DND-41 (cell line): ENCODE results near the gene ALDH1A1.

ENCODE experiments used
- ATAC-seq: fragments of 200-7000 bp; cut with Tn5 transposase; 3 replicates; pipeline ENCODE4 v1.9.1; 2021; ENCODE audit warnings: low read depth; ENCODE audit not compliant: insufficient read depth
- DNase-seq: peaks from one replicate; pipeline ENCODE4 v3.0.0-alpha.2; 2020
- H2AFZ ChIP-seq: 2 replicates; pipeline ENCODE4 v1.6.0; 2012; ENCODE audit warnings: low read depth, low read length
- H3K27ac ChIP-seq: 2 replicates; pipeline ENCODE4 v1.5.1; 2012; ENCODE audit warnings: low read length, inconsistent platforms
- H3K27me3 ChIP-seq: fragments of 200-600 bp; sonication (generic); 2 replicates; pipeline ENCODE4 v1.6.0; 2012; ENCODE audit warnings: low read length, mild to moderate bottlenecking, inconsistent platforms; ENCODE audit not compliant: insufficient read depth, poor library complexity
- H3K36me3 ChIP-seq: 2 replicates; pipeline ENCODE4 v1.5.1; 2012; ENCODE audit warnings: low read length, inconsistent platforms; ENCODE audit not compliant: insufficient read depth
- H3K4me1 ChIP-seq: 2 replicates; pipeline ENCODE4 v1.5.1; 2012; ENCODE audit warnings: mild to moderate bottlenecking, low read length; ENCODE audit not compliant: insufficient read depth
- H3K4me2 ChIP-seq: 2 replicates; pipeline ENCODE4 v1.6.0; 2012; ENCODE audit warnings: mild to moderate bottlenecking, moderate library complexity, low read length, inconsistent platforms; ENCODE audit not compliant: insufficient read depth
- H3K4me3 ChIP-seq, 2 experiments: fragments of 200-600 bp in 1 of 2; shearing (Covaris generic) in 1 of 2; 2 replicates each; pipeline ENCODE4 v1.5.1; 2012 to 2016; ENCODE audit warnings: inconsistent platforms in 2 of 2, low read length in 2 of 2, mild to moderate bottlenecking in 2 of 2, low read depth in 1 of 2, moderate library complexity in 1 of 2
- H3K79me2 ChIP-seq: 2 replicates; pipeline ENCODE4 v1.6.0; 2012; ENCODE audit warnings: low read length, inconsistent platforms; ENCODE audit not compliant: insufficient read depth
- H3K9ac ChIP-seq: 2 replicates; pipeline ENCODE4 v1.6.0; 2012; ENCODE audit warnings: low read depth, mild to moderate bottlenecking, inconsistent platforms, low read length, moderate library complexity
- H3K9me3 ChIP-seq: 2 replicates; pipeline ENCODE4 v1.5.1; 2012; ENCODE audit warnings: low read length, moderate library complexity, mild to moderate bottlenecking, inconsistent platforms; ENCODE audit not compliant: insufficient read depth, severe bottlenecking
- H4K20me1 ChIP-seq: 2 replicates; pipeline ENCODE4 v1.6.0; 2012; ENCODE audit warnings: low read length; ENCODE audit not compliant: insufficient read depth
- EZH2 ChIP-seq: IDR thresholded peaks from 3 replicates; pipeline ENCODE4 v1.6.1; 2012; ENCODE audit warnings: borderline replicate concordance, low read depth, mild to moderate bottlenecking, moderate library complexity, low read length, inconsistent platforms; ENCODE audit not compliant: severe bottlenecking
- TF ChIP-seq, protein P1 (sequence below): IDR thresholded peaks from 2 replicates; pipeline ENCODE4 v1.5.1; 2012; ENCODE audit warnings: borderline replicate concordance, low read length, moderate library complexity, mild to moderate bottlenecking; ENCODE audit not compliant: poor library complexity, severe bottlenecking; ENCODE audit errors: extremely low read depth

The ALDH1A1 gene

DNA sequence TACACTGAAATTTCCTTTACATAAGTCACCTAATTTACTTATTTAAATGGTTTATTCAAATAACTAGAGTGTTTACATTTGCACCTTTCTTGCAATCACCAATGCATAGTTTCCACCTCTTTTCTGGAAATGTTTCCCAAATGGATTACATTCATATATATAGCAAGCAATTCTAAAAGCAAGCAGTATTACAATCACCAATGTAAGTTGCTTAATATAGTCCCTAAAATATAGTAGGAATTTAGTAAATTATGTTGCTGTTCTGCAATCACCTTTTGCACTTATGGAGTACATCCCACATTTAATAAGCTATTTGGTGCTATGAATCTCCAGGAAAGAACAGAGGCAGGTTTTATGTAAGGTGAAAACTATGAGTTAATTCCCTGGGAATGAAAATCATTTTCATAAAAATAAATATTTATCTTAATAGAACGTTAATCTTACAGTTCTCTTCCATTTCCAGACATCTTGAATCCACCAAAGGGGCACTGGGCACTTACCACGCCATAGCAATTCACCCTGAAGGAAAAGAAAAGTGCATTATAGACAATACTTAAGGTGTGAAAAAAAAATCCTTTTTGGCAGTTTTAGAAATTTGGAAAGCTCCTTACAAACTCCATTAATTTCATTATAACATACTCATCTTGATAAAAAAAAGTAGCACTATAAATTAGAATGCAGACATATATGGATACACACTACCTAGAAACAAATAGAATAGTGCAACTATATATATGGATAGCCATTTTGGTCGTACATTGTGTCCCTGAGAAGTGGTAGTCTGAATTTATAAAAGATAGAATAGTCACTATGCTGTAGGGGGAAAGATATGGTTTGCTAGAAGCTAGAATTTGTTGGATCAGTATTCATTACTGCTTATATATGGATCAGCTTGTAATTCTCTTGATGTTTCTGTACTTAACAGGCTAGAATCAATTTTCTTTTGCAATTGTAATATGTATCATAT is 47.1 kb downstream of the ALDH1A1 start:
- no peaks in the 10 kb centered on the region for H3K79me2 ChIP-seq
- no peak overlapping the region for H2AFZ ChIP-seq
- no peak for DNase-seq
- H3K9me3 ChIP-seq: no peaks in the 10 kb centered on the region
- ATAC-seq: no peak
- H3K27me3 ChIP-seq: peaks cover 4% of the 10 kb centered on the region
- H3K36me3 ChIP-seq: no peaks in the 10 kb centered on the region
- H3K27ac ChIP-seq: no peak overlapping the region
- no peak overlapping the region for H3K4me3 ChIP-seq
- no peaks in the 10 kb centered on the region for H3K4me1 ChIP-seq
- no peak overlapping the region for H3K9ac ChIP-seq
- TF ChIP-seq EZH2: no peak
- TF ChIP-seq, protein P1, sequence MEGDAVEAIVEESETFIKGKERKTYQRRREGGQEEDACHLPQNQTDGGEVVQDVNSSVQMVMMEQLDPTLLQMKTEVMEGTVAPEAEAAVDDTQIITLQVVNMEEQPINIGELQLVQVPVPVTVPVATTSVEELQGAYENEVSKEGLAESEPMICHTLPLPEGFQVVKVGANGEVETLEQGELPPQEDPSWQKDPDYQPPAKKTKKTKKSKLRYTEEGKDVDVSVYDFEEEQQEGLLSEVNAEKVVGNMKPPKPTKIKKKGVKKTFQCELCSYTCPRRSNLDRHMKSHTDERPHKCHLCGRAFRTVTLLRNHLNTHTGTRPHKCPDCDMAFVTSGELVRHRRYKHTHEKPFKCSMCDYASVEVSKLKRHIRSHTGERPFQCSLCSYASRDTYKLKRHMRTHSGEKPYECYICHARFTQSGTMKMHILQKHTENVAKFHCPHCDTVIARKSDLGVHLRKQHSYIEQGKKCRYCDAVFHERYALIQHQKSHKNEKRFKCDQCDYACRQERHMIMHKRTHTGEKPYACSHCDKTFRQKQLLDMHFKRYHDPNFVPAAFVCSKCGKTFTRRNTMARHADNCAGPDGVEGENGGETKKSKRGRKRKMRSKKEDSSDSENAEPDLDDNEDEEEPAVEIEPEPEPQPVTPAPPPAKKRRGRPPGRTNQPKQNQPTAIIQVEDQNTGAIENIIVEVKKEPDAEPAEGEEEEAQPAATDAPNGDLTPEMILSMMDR: no peak
- no peak overlapping the region for H3K4me2 ChIP-seq
- H4K20me1 ChIP-seq: no peaks in the 10 kb centered on the region

DNA sequence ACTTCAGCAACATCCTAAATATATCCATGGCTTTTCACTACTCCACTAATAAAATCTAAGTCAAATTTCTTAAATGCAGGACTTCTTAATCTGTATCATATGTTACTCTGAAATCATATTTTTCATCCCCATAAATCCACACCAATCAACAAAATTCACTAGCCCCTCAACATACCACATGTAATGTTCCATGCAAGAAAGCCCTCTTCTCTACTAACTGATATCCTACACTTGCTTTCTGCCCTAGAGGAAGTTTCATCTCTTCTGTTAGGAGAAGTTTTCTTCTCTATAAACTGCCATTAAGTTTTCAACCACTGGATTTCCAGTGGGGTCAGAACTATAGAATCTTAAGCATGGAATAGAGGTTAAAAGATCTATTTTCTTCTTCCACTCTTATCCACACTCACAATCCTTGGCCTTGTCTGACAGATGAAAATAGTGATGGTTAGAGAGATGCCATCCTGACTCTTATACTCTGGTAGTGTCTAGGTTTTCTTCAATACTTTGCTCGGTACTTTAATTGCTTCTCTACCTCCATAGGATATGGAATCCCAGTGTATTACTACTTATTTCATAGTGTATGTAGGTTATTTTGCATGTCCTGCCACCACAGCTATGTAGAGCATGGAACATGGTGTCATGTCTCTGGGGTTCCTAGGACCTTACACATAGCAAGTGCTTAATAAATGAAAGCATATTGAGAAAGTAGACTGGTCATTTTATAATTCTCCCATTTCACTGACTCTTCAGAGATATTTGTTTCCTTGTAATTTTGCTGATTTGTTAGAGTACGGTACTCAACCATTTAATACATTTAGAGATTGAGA is 48.4 kb downstream of the ALDH1A1 start:
- Histone ChIP-seq H3K4me1 (no peaks in the 10 kb centered on the region), H3K9ac (no peak overlapping the region), H3K27ac (no peak overlapping the region), H4K20me1 (no peaks in the 10 kb centered on the region), H3K4me2 (no peak overlapping the region), H2AFZ (no peak overlapping the region), H3K27me3 (peaks cover 4% of the 10 kb centered on the region), H3K9me3 (no peaks in the 10 kb centered on the region), H3K79me2 (no peaks in the 10 kb centered on the region), H3K4me3 (no peak overlapping the region), H3K36me3 (no peaks in the 10 kb centered on the region)
- ATAC-seq (no peak), DNase-seq (no peak)
- TF ChIP-seq, protein P1: no peak
- TF ChIP-seq EZH2: no peak

DNA sequence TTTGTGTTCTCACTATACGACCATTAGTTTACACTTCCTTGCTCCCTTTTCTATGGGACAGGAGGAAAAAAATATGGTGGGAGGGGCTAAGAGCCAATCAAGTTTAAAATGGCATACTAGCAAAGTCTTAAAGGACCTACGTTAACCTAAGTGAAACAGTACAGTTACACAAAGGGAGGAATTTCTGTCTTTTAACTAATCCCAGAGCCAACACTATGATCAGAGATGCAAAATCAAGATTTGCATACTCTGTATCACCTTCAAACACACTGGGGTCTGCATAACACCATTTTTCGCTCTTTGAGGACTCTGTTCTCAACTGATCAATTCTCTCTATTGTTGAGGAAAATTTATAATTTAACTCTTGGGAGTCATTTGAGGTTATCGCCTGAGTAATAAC is 49.8 kb downstream of the ALDH1A1 start:
- TF ChIP-seq EZH2: no peak
- TF ChIP-seq, protein P1: no peak
- Histone ChIP-seq H3K9ac (no peak overlapping the region), H3K4me2 (no peak overlapping the region), H3K9me3 (no peaks in the 10 kb centered on the region), H3K27ac (no peak overlapping the region), H2AFZ (no peak overlapping the region), H4K20me1 (no peaks in the 10 kb centered on the region), H3K4me1 (no peaks in the 10 kb centered on the region), H3K4me3 (no peak overlapping the region), H3K36me3 (no peaks in the 10 kb centered on the region), H3K79me2 (no peaks in the 10 kb centered on the region), H3K27me3 (peaks cover 4% of the 10 kb centered on the region)
- no peak for ATAC-seq
- DNase-seq: no peak
